ENCODE data around the gene LIMS1. TPM values are rescaled to one million over a fixed set of nuclear protein-coding genes. Genes with fewer than 3 reads are reported as not detected.
A peak's percentile ranks its signal among the peaks of the same experiment; 100 is the strongest.
"Not testable (repeated sequence)": the region's sequence is repeated elsewhere in the genome, so short reads cannot be mapped to it uniquely, and the experiment has no call there.

LIMS1 gene
- total and polyA plus RNA-seq, 10 donors, result 8.9 to 104 (median 61.2) TPM

DNA sequence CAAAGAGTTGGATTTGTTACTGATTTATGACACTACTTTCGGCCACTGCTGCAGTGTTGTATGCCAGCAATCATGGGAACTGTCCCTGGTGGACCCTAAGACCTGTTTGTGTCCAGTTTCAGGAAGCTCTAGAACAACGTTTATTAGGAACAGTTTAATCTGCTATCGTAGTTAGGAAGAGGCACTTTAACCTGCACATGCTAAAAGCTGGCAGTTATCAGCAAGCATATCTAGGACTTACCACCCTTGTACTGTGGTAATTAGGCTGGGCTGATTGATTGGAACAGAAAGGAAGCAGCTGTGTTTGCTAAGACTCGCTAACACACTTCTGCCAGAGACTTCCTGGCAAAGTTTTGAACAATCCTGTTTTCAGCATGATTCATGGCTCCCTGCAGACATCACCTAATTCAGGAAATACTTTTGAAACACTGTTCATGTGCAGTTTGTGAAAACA, 144.0 kb downstream of the LIMS1 start:
- WGBS, 5 donors, result 14 to 30% (median 25%) methylated on average over 4 of the region's 4 CpGs
- DNase-seq; intact Hi-C loops (cut with DNase I; ENCODE audit: low total_unique reads); H3K4me3 ChIP-seq; H3K4me1 ChIP-seq; H3K27me3 ChIP-seq (replicated peaks in 1 of 7); H3K9me3 ChIP-seq: not testable (repeated sequence)
- Histone ChIP-seq H3K36me3 (peaks cover 1 to 83% (median 13%) of the 10 kb centered on the region in 6 donors), H3K27ac (peak overlapping the region in 4 of 8 donors; percentile 27 to 38 (median 30))
- TF ChIP-seq POLR2AphosphoS5 (IDR thresholded peaks at IDR 0.05), result peak in 1 of 3 donors; percentile 62

GRCh38 chr2:108680805-108681204, 146.5 kb downstream of the LIMS1 start:
- WGBS, 5 donors, result 72 to 94% methylated on average over 2 of the region's 2 CpGs; no CpG with 5 or more reads in 3 of the 5 donors
- DNase-seq; H3K27me3 ChIP-seq (replicated peaks in 1 of 7); H3K4me1 ChIP-seq; H3K9me3 ChIP-seq; intact Hi-C loops (cut with DNase I; ENCODE audit: low total_unique reads); H3K4me3 ChIP-seq; H3K27ac ChIP-seq: not testable (repeated sequence)
- peaks cover 0 to 87% (median 13%) of the 10 kb centered on the region in 6 donors for H3K36me3 ChIP-seq

GRCh38 chr2:108688818-108689756, 154.8 kb downstream of the LIMS1 start:
- intact Hi-C loops (cut with DNase I; ENCODE audit: low total_unique reads); H3K27ac ChIP-seq: not testable (repeated sequence)
- WGBS, 5 donors, result 92 to 100% (median 98%) methylated on average over 5 to 8 of the region's 15 CpGs

DNA sequence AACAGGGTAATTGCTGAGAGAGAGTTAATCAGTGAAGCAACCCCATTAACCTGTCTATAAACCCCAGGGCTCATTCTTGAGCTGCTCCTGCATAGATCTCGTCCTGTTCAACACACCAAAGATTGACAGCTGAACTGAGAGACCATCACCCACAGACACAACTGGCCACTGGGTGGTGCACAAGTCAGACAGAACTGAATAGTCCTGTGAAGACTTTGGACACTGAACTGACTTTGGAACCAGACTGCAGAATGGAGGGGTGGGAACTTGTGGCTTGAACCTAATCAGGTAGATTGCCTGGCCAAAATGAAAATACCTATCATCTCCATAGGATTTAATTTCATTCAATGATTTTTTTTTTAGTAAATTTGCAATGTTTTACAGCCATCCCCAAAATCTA, 155.7 kb downstream of the LIMS1 start:
- H3K27ac ChIP-seq; H3K4me1 ChIP-seq; H3K9me3 ChIP-seq; H3K4me3 ChIP-seq; H3K27me3 ChIP-seq (replicated peaks in 1 of 7); DNase-seq; intact Hi-C loops (cut with DNase I; ENCODE audit: low total_unique reads): not testable (repeated sequence)
- H3K36me3 ChIP-seq, result peaks cover 0 to 17% (median 0%) of the 10 kb centered on the region in 6 donors
- WGBS, 5 donors, result no CpG with 5 or more reads among the region's 1 CpG

More at GRCh38 chr2:108688818-108689756, 154.8 kb downstream of the LIMS1 start:
- H3K27me3 ChIP-seq (replicated peaks in 1 of 7); DNase-seq; H3K4me3 ChIP-seq; H3K9me3 ChIP-seq; H3K4me1 ChIP-seq: not testable (repeated sequence)
- H3K36me3 ChIP-seq, result peaks cover 0 to 26% (median 3%) of the 10 kb centered on the region in 6 donors

DNA sequence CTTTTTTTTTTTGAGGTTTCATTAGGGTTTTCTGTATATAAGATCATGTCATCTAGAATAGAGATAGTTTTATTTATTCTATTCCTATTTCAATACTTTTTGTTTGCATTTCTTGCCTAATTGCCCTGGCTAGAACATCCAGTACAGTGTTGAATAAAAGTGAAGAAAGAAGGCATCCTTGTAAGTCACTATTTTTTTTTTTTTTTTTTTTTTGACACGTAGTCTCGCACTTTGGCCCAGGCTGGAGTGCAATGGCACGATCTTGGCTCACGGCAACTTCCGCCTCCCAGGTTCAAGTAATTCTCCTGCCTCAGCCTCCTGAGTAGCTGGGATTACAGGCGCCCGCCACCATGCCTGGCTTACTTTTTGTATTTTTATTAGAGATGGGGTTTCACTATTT, 157.2 kb downstream of the LIMS1 start:
- Histone ChIP-seq H3K4me3 (no peak overlapping the region), H3K4me1 (no peaks in the 10 kb centered on the region), H3K36me3 (peaks cover 0 to 2% (median 0%) of the 10 kb centered on the region in 6 donors), H3K27ac (no peak overlapping the region), H3K27me3 (replicated peaks in 1 of 7) (no peaks in the 10 kb centered on the region), H3K9me3 (no peaks in the 10 kb centered on the region)
- 95 to 100% (median 96%) methylated on average over 7 of the region's 7 CpGs for WGBS, 5 donors
- intact Hi-C loops (cut with DNase I; ENCODE audit: low total_unique reads), result no loop called here
- TF ChIP-seq POLR2AphosphoS5 (IDR thresholded peaks at IDR 0.05) (no peak), CTCF (IDR thresholded peaks at IDR 0.05 in 8 of 11, conservative IDR thresholded peaks at IDR 0.05 in 3 of 11) (no peak), POLR2A (IDR thresholded peaks at IDR 0.05) (no peak)
- no peak for DNase-seq

GRCh38 chr2:108701208-108701607, 166.9 kb downstream of the LIMS1 start:
- H3K27ac ChIP-seq, result no peak overlapping the region
- no peak for DNase-seq
- no peaks in the 10 kb centered on the region for H3K27me3 ChIP-seq (replicated peaks in 1 of 7)
- H3K36me3 ChIP-seq, result no peaks in the 10 kb centered on the region
- 33 to 43% (median 38%) methylated on average over 3 of the region's 3 CpGs for WGBS, 5 donors
- TF ChIP-seq POLR2A (IDR thresholded peaks at IDR 0.05) (no peak), POLR2AphosphoS5 (IDR thresholded peaks at IDR 0.05) (no peak), CTCF (IDR thresholded peaks at IDR 0.05 in 8 of 11, conservative IDR thresholded peaks at IDR 0.05 in 3 of 11) (no peak)
- H3K4me1 ChIP-seq, result no peaks in the 10 kb centered on the region
- no peak overlapping the region for H3K4me3 ChIP-seq
- peaks cover 0 to 2% (median 0%) of the 10 kb centered on the region in 8 donors for H3K9me3 ChIP-seq
- intact Hi-C loops (cut with DNase I; ENCODE audit: low total_unique reads), result no loop called here
